C1 segment of cervical spinal cord (tissue), 14 donors: ENCODE data around the gene MRPL58.

Source experiments
- DNase-seq, 14 donors: peaks; one replicate each; lab custom pipeline; 2025; lab: John Stamatoyannopoulos, UW

The MRPL58 gene

GRCh38 chr17:75046407-75047289, 34.2 kb downstream of the MRPL58 start, which contains the start of the genes ATP5PD and KCTD2:
Gene ATP5PD, minus strand, starts transcription at chr17:75046969. Its CDS starts 4,319 bp downstream, at chr17:75042650.
Gene KCTD2, plus strand, starts transcription at chr17:75047225. Its CDS starts 26 bp downstream, at chr17:75047251.
- DNase-seq = peak; percentile 65 to 97 (median 94)

- DNase-seq = peak in 6 of 14 donors; percentile 1 to 54 (median 44)
Measured at GRCh38 chr17:75047398-75048098, 35.1 kb downstream of the MRPL58 start.

- DNase-seq = peak in 6 of 14 donors; percentile 3 to 50 (median 16)
Measured at GRCh38 chr17:75048249-75048878, 35.9 kb downstream of the MRPL58 start.

- DNase-seq = peak in 1 of 14 donors; percentile 43
Measured at GRCh38 chr17:75049057-75049456, 36.6 kb downstream of the MRPL58 start.

- no peak for DNase-seq
Measured at GRCh38 chr17:75049706-75050105, 37.2 kb downstream of the MRPL58 start.

GRCh38 chr17:75051941-75052340, 39.5 kb downstream of the MRPL58 start:
- peak in 2 of 14 donors; percentile 19 to 99 for DNase-seq

GRCh38 chr17:75059369-75060345, 47.2 kb downstream of the MRPL58 start:
- DNase-seq = peak in 7 of 14 donors; percentile 13 to 80 (median 29)

- peak in 2 of 14 donors; percentile 10 to 54 for DNase-seq
Measured at GRCh38 chr17:75060434-75061054, 48.1 kb downstream of the MRPL58 start.

- DNase-seq = no peak
Measured at GRCh38 chr17:75061055-75061438, 48.6 kb downstream of the MRPL58 start.

- no peak for DNase-seq
Measured at GRCh38 chr17:75061618-75062017, 49.1 kb downstream of the MRPL58 start.

GRCh38 chr17:75063201-75063600, 50.7 kb downstream of the MRPL58 start:
- no peak for DNase-seq

- no peak for DNase-seq
Measured at GRCh38 chr17:75063626-75064025, 51.2 kb downstream of the MRPL58 start.

- DNase-seq = no peak
Measured at GRCh38 chr17:75064040-75064439, 51.6 kb downstream of the MRPL58 start.

- no peak for DNase-seq
Measured at GRCh38 chr17:75064460-75064859, 52.0 kb downstream of the MRPL58 start.

GRCh38 chr17:75064867-75065561, 52.5 kb downstream of the MRPL58 start:
- DNase-seq = no peak

GRCh38 chr17:75065562-75066151, 53.2 kb downstream of the MRPL58 start:
- no peak for DNase-seq

GRCh38 chr17:75067856-75068255, 55.4 kb downstream of the MRPL58 start:
- no peak for DNase-seq

- no peak for DNase-seq
Measured at GRCh38 chr17:75068750-75069149, 56.3 kb downstream of the MRPL58 start.

GRCh38 chr17:75069783-75070182, 57.3 kb downstream of the MRPL58 start:
- peak in 1 of 14 donors; percentile 33 for DNase-seq
